GM23248 (cell line): ENCODE results near the gene GRPR.

Experiments
- EZH2 ChIP-seq: fragments of 200-600 bp; sonication (generic); IDR thresholded peaks from 2 replicates; pipeline ENCODE4 v1.6.1; 2018; ENCODE audit warnings: antibody characterized with exemption, mild to moderate bottlenecking; ENCODE audit not compliant: insufficient read depth, poor library complexity, severe bottlenecking
- EZH2phosphoT487 ChIP-seq: fragments of 200-600 bp; sonication (generic); IDR thresholded peaks from 2 replicates; pipeline ENCODE4 v1.6.1; 2018; ENCODE audit warnings: antibody characterized with exemption, moderate library complexity, mild to moderate bottlenecking, low read depth; ENCODE audit not compliant: insufficient read depth

DNA sequence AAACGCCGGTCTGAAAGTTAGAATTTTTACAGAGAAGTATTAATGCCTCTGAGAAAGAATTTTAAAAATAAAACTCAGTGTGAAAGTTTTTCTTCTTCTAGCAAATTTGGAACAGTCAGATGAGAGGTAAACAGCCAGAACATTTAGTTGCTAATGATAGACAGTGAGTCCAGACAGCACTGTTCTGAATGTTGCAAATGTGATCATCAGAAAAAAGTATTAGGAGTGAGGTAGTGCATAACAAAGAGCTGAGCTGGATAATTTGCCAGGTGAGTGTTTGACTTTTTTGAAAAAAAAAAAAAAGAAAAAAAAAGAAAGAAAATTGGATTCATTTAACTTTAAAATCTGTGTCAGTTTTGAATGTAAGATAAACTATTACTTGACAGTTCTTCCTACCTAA lies 42.0 kb upstream of the GRPR start:
- TF ChIP-seq EZH2phosphoT487 = no peak
- TF ChIP-seq EZH2 = no peak
